NCI-H1105 (cell line): ENCODE measurements around the gene FNBP1.
"Not testable (repeated sequence)": the region's sequence is repeated elsewhere in the genome, so short reads cannot be mapped to it uniquely, and the experiment has no call there.

Source experiments
- DNase-seq: peaks from one replicate; lab custom pipeline; 2025; lab: John Stamatoyannopoulos, UW

Gene FNBP1

DNA sequence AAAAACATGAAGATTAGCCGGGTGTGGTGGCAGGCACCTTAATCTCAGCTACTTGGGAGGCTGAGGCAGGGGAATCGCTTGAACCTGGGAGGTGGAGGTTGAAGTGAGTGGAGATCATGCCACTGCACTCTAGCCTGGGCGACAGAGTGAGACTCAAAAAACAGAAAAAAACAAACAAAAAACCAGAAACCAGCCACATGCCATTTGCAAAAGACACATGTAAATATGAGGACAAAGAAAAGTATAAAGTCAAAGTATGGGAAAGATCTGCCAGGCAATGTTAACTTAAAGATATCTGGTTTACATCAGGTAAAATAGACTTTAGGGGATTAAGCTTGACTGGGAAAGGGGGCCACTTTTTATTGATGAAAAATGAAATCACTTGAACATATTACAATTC lies 90.7 kb downstream of the FNBP1 start:
- no peak for DNase-seq

- DNase-seq, result no peak
These were observed 93.2 kb downstream of the FNBP1 start for GRCh38 chr9:129949821-129950220.

DNA sequence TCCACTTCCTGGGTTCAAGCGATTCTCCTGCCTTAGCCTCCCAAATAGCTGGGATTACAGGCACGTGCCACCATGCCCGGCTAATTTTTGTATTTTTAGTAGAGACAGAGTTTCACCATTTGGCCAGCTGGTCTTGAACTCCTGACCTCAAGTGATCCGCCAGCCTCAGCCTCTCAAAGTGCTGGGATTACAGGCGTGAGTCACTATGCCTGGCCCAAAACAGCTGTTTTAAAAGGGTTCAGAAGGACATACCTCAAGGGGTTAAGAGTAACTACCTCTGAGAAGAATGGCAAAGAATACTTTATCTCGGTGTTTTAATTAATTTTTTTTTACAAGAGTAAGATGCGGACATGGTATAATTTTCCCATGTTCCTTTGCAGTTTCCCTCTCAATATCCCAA lies 94.4 kb downstream of the FNBP1 start:
- not testable (repeated sequence) for DNase-seq

DNA sequence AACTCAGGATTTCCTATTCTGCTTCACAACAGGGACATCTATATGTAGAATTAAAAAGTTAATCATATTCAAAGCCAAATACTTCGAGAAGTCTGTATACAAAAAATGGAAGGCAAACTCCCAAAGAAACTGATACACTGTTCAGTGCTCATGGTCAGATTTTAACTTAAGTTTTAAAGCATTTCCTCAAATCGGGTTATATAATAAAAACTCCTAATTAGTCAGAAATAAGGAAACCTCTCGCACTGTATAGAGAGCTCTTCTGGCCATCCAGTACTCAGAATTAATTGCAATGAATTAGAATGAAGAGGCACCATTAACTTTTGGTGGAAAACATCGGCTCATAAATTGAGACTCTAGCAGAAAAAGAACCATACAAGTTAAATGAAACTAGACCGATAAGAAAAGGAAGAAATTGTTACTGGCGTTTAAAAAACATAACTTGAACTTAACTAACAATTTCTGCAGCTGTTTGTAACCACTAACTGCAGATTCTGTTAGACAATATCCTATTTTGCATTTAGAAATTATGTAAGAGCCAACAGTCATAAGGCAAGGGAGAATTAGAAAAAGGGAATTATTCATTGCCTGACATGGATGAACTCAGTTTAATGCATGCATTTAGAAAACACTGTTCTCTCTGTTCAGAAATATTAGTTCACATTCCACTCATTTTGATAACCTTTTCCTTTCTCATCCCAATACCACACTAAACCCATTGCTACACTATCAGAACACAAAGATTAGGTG lies 96.6 kb downstream of the FNBP1 start:
- DNase-seq, result no peak

GRCh38 chr9:129945314-129945713 lies 97.7 kb downstream of the FNBP1 start:
- no peak for DNase-seq

DNA sequence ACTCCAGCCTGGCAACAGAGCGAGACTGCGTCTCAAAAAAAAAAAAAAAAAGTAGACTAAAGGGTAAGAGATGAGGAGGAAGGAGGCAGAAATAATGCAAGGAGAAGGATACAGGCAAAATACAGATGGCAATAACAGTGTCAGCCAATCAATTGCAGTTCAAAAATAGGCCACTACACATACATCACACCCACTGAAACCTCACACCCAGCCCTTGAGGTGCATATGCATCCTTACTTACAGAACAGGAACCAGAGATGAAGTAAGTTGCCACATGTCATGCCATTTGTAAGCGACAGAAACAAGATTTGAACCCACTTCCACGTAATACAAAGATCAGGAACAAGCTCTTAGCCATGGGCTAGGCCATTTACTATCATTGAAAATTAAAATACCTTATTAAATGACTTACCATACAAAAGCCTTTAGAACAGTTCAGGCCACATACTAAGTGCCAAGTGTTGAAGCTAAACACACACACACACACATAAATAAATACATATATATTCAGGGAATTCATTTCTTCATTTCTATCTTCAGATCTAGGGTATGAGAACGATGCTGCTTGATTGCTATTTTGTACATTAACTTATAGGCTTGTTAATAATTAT lies 98.4 kb downstream of the FNBP1 start:
- DNase-seq, result no peak

DNA sequence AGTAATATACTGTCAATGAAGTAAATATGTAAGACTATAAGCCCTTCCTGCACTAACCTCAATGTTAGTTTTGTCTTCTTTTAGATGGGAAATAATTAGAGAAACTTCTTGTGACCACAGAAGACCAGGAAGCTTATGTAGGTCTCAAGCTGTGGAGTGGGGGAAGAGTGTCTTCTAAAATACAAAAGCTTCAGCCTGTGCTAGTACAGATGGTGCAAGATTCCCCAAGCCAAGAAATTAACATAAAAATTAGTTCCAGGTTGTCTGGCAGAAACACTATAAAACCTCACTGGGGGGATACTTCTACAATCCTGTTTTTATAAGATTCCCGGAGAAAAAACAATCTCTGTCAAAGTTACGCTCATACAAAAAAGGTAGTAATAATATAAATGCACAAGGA lies 103.6 kb downstream of the FNBP1 start:
- no peak for DNase-seq

GRCh38 chr9:129938291-129938979 lies 104.6 kb downstream of the FNBP1 start:
- DNase-seq, result no peak

DNA sequence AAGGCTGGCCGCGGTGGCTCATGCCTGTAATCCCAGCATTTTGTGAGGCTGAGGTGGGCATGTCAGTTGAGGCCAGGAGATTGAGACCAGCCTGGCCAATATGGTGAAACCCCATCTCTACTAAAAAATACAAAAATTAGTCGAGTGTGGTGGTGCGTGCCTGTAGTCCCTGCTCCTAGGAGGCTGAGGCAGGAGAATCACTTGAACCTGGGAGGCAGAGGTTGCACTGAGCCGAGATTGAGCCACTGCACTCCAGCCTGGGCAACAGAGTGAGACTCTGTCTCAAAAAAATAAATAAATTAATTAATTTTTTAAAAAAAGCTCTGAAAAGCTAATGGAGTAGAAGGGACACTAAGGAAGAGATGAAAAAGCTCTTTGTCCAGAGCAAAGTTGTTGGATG lies 105.1 kb downstream of the FNBP1 start:
- DNase-seq, result not testable (repeated sequence)

DNA sequence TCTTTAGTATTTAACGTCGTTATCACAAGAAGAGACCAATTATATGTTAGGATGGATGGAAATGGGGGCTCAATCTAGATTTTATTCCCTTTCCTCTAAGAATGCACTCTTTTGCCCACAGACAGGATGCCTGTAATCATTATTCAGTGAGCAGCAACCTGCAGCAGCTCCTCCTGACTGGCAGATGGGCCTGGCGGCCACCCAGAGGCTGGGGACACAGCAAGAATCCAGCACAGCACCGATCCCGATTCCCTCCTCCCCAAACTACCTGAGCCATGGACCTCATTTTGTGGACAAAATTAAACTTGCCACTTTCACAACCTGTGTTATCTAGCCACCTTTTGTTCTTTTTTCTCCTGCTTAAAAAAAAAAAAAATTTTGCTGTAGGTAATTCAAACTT lies 106.8 kb downstream of the FNBP1 start:
- DNase-seq, result no peak

DNA sequence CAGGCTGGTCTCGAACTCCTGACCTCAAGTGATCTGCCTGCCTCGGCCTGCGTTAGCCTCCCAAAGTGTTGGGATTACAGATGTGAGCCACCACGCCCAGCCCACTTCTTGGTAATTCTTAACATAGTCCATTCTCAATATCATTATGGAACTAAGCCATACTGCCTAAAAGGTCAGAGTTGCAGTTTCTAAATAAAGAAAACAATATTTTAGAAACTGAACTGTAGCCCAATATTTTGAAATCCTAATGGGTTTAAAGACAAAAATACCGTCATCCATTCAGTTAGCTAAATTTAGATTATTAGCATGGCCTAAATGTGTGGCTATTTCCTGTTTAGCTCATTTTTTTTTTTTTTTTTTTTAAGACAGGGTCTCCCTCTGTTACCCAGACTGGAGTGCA lies 108.2 kb downstream of the FNBP1 start:
- DNase-seq, result no peak

DNA sequence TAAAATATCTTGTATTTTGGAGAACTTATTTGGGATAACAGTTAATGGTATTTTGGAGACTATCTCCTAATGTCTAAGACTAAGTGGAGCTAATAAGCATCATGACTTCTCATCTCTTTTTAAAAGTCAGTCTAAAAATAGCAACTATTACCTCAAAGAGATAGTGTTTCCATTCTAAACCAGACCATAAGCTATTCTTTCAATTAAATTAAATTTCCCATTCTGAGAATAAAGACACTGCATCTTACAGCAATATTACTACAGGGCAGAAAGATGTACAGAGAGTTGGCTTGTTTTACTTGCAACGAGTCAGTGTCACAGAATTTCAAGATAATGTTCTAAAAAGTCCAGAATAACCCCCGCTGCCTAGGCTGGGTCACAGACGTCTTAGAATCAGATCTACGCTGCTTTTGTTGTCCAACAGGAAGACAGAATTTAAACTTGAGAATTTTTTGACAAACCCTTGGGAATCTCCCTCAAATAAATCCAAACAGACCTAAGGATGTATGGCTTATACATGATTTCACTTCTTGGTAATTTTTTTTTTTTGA lies 108.9 kb downstream of the FNBP1 start:
- no peak for DNase-seq

DNA sequence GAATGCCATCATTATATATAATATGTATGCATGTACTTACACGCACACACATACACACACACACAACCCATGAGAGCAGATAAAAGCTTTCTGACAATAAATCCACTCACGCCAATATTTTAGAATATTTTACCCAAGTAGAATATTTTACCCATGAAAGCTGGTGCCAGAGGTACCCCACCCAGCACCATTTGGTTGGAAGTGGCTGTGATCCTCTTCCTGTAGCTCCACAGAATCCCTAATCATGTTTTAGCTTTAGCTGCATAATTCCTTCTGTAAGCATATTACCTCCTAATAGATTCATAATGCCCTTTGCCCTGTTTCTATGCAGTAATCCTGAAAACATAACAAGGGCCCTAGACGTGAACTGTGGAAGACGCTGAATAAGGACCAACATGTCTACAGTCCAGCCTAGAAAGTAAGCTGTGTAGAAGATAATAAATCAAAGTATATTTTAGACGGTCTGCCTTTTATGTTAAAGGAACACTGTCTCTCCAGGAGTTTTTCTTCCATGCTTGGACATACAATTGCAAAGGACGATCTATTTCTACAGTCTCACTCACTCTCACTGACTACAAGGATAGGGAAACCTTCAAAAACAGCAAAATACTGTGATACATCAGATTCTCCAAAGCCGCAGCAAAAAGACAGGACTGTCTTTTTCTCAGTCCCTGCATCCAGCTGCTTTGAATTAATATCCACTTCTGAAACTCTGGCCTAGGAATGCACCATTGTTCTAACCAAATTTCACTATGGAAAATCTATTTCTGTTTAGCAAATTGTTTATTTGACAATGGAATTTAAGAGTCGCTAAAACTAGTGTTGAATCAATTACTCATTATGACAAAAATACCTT lies 109.6 kb downstream of the FNBP1 start:
- no peak for DNase-seq

DNA sequence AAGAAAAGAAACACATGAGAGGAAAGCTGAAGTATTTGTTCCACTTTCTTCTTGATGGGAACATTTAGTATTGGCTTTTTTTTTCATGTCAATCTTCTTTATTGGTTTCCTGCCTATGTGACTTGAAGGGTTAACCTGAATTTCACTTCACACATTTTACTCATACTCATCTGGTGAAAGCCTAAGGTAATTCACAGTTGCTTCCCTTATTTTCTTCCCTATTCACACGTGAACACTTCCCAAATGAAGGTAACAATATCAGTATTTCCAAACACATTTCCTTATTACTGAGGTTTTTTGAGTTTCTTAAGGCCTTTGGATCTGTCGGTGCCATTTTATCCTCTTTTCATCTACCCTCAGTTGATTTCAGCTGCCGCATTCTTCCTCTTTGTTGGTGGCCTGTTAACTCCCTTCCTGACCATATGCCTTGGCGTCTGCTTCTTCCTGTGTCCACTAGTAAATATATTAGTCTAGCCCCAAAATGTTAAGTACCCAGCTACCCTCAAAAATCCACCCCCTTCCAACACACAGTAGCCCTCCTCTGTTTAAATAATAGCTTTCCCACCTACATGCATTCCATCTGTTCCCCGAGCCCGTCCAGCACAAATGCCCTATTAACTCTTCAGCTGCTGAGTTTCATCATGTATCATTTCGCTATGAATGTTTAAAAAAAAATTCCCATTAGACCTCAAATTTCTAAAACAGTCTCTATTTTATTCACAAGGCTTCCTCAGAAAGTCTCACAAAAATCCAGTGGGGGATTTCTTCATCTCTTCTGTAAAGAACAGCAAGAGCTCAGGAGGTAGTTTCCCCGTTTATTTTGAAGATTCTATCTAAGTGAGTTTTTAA lies 110.5 kb downstream of the FNBP1 start:
- no peak for DNase-seq

- no peak for DNase-seq
These were observed 112.2 kb downstream of the FNBP1 start for GRCh38 chr9:129930743-129931142.

DNA sequence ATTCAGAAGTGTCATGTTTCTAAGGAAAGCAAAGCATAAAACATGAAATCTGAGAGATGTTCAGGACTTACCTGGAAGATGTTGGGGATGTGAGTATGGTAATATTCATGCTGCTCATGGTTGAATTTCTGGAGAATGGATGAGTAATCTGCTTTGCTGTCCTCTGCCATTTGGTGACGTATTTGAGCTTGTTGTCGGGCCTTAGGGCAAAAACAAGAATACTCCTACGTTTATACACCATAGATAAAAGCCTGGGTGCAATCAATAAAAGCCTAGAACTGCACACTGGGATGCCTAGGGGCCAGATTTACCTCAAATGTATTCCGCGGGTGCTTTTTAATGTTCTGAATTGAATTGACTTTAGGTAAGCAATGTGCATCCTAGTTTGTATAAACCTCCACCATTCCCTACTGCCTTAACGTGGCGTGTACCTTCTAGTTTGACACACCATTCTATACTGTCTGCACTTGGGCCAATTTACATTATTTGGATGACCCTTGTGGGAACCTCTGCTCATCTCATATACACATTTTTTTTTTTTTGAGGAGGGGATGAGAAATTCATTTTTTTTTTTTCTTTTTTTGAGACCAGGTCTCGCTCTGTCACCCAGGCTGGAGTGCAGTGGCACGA lies 113.4 kb downstream of the FNBP1 start:
- DNase-seq, result no peak

- no peak for DNase-seq
These were observed 119.4 kb downstream of the FNBP1 start for GRCh38 chr9:129923589-129923988.

DNA sequence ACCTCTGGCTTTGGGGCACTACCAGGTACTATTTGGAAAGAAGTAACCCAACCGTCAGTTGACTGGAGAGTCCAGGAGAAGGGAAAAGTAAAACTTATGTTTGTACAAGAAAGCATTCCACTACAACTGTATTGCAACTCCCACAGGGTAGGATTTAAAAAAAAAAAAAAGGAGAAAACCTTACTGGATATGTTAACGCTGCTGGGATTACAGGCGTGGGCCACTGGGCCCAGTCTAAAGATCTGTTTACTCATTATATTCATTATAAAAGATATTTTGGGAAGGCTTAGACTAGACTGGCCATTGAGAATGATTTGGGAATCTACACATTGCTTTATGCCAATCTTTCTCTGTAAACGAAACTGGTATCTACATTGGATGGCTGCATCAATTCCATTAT lies 121.1 kb downstream of the FNBP1 start:
- no peak for DNase-seq

DNA sequence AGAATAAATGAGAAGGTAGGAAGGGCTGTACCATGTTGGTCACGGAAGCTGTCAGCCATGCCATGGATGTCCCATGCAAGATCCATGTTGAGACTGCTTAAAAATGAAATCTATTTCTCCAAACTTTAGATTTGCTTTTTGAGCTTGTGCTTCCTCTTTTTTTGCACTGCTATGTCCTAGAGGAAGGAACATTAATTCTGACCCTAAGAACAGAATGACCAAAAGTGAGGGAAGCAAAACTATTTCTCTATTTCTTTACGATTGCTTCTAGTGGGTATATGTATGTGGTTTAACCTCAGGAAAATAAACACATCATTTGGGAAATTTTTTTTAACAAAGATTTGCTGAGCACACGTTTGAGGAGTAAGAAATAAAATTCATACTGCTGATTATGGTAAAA lies 123.1 kb downstream of the FNBP1 start:
- DNase-seq, result no peak

GRCh38 chr9:129919277-129919676 lies 123.7 kb downstream of the FNBP1 start:
- DNase-seq, result no peak
